ENCODE measurements around the gene IFNGR1.

GRCh38 chr6:137176729-137177128 is 42.5 kb downstream of the IFNGR1 start:
- no peak for TF ChIP-seq GATA3 (IDR thresholded peaks at IDR 0.05; ENCODE audit: low read depth, low read length)
- TF ChIP-seq GATA2 (IDR thresholded peaks at IDR 0.05; ENCODE audit: low read depth, low read length): no peak

All from SH-SY5Y (cell line).